ENCODE results near the gene RB1.

- TF ChIP-seq CTCF (IDR thresholded peaks at IDR 0.05; ENCODE audit: extremely low read depth in 1 of 2, insufficient read depth in 1 of 2, low read depth in 1 of 2, low read length in 2 of 2) (no peak), POLR2A (IDR thresholded peaks at IDR 0.05; ENCODE audit: low read depth, low read length) (no peak), POLR2AphosphoS5 (IDR thresholded peaks at IDR 0.05; ENCODE audit: insufficient read depth, low read depth, low read length) (no peak), MYC (IDR thresholded peaks at IDR 0.05; ENCODE audit: low read depth, low read length) (no peak)
Measured at GRCh38 chr13:48258002-48258401, 45.5 kb upstream of the RB1 start.

Measured in endothelial cell of umbilical vein (primary cell).